Fibroblast of lung (primary cell): ENCODE measurements around the gene SNCG. TPM values are rescaled to one million over a fixed set of nuclear protein-coding genes. Genes with fewer than 3 reads are reported as not detected.

Experiments used
- DNase-seq, 2 donors: peaks; one replicate each; pipeline versions ENCODE4 v3.0.0 to v3.0.0-alpha.2; 2010; ENCODE audit warnings: low read depth in 2 of 2
- H2AFZ ChIP-seq: 2 replicates; pipeline ENCODE4 v1.5.1; 2012; ENCODE audit warnings: low read length, control low read depth, inconsistent platforms
- H3K27ac ChIP-seq: 2 replicates; pipeline ENCODE4 v1.5.1; 2011; ENCODE audit warnings: low read length, control low read depth; ENCODE audit not compliant: insufficient read depth
- H3K27me3 ChIP-seq: 2 replicates; pipeline ENCODE4 v1.5.1; 2011; ENCODE audit warnings: mild to moderate bottlenecking, low read length; ENCODE audit not compliant: control insufficient read depth, insufficient read depth
- H3K36me3 ChIP-seq: 2 replicates; pipeline ENCODE4 v1.5.1; 2011; ENCODE audit warnings: low read length; ENCODE audit not compliant: control insufficient read depth, insufficient read depth
- H3K4me1 ChIP-seq: 2 replicates; pipeline ENCODE4 v1.5.1; 2011; ENCODE audit warnings: low read length; ENCODE audit not compliant: control insufficient read depth, insufficient read depth; ENCODE audit errors: extremely low read depth
- H3K4me2 ChIP-seq: 2 replicates; pipeline ENCODE4 v1.5.1; 2011; ENCODE audit warnings: low read length, control low read depth; ENCODE audit not compliant: insufficient read depth; ENCODE audit errors: extremely low read depth
- H3K4me3 ChIP-seq, 4 experiments: fragments of 200-600 bp in 1 of 4; sonication (generic) in 1 of 4; replicated peaks in 1 of 4; 2 replicates each; pipeline ENCODE4 v1.5.1; 2011 to 2016; ENCODE audit warnings: low read length in 4 of 4, low read depth in 3 of 4, mild to moderate bottlenecking in 3 of 4, control low read depth in 2 of 4, inconsistent platforms in 1 of 4, mixed read lengths in 1 of 4; ENCODE audit not compliant: insufficient read depth in 1 of 4; ENCODE audit errors: control extremely low read depth in 1 of 4
- H3K79me2 ChIP-seq: 2 replicates; pipeline ENCODE4 v1.5.1; 2012; ENCODE audit warnings: mild to moderate bottlenecking, low read length, inconsistent platforms; ENCODE audit not compliant: control insufficient read depth, insufficient read depth
- H3K9ac ChIP-seq: 2 replicates; pipeline ENCODE4 v1.5.1; 2011; ENCODE audit warnings: mild to moderate bottlenecking, low read length, control low read depth; ENCODE audit not compliant: insufficient read depth
- H3K9me3 ChIP-seq: 2 replicates; pipeline ENCODE4 v1.5.1; 2012; ENCODE audit warnings: low read depth, low read length; ENCODE audit not compliant: control insufficient read depth, insufficient read depth
- H4K20me1 ChIP-seq: 2 replicates; pipeline ENCODE4 v1.5.1; 2011; ENCODE audit warnings: low read length; ENCODE audit not compliant: control insufficient read depth, insufficient read depth; ENCODE audit errors: extremely low read depth
- CTCF ChIP-seq, 2 donors: IDR thresholded peaks in 1 of 2; conservative IDR thresholded peaks in 1 of 2; 1 replicate in 1 of 2; 2 replicates in 1 of 2; pipeline ENCODE4 v1.5.1; 2011 to 2012; ENCODE audit warnings: low read length in 2 of 2, control low read depth in 1 of 2, inconsistent platforms in 1 of 2, low read depth in 1 of 2, mild to moderate bottlenecking in 1 of 2
- EZH2 ChIP-seq: IDR thresholded peaks from 2 replicates; pipeline ENCODE4 v1.5.1; 2012; ENCODE audit warnings: low read length, control low read depth, mild to moderate bottlenecking; ENCODE audit errors: missing control alignments
- polyA plus RNA-seq, 2 donors: library from polyadenylated mRNA; depleted of rRNA in 1 of 2; stranded (reverse) in 1 of 2; unstranded in 1 of 2; fragments of >200 nt; gene quantifications; 2 replicates each; pipeline ENCODE4 v1.2.1, GENCODE V29; 2011 to 2012; ENCODE audit warnings: missing spikeins in 1 of 2
- total RNA-seq: library from RNA; depleted of rRNA; stranded (reverse); fragments of >200 nt; gene quantifications from 2 replicates; pipeline ENCODE4 v1.2.1, GENCODE V29; 2014

Gene SNCG
- total and polyA plus RNA-seq, 2 donors (not counting 1 experiment from before 2014, with no cell fraction given) = 21.3 to 34.4 TPM

- no peaks in the 10 kb centered on the region for H3K27me3 ChIP-seq
Observed at GRCh38 chr10:86955501-86956194, 2.8 kb upstream of the SNCG start.

DNA sequence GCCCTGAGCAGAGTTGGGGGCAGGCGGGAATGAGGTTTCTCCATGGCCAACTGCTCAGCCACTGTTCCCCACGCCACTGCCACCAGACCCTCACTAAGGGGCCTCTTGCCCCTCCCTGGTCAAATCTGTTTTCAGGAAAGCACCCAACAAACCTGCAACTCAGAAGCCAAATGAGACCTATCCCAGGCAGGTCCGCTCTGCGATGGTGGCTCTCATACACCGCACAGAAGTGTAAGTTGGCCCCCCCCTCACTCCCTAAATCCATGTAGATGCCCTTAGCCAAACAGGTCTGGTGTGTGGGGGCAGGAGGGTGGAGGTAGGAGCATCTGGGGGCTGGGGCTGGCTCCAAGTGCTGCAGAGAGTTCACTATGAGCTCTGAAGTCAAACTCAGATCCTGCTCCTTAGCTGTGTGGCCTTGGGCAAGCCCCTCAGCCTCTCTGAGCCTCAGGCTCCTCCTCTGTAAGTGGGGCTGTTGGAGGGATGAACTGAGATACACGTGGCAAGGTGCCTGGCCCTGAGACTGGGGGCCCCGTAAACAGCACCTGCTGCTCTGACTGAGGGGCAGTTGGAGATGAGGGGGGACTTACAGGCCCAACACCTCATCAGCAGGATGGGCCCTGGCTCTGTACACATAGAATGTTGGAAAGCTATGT lies 2.1 kb upstream of the SNCG start:
- Histone ChIP-seq H3K9ac (no peak overlapping the region), H3K79me2 (no peaks in the 10 kb centered on the region), H3K36me3 (no peaks in the 10 kb centered on the region), H3K27me3 (no peaks in the 10 kb centered on the region), H2AFZ (no peak overlapping the region), H3K4me3 (no peak overlapping the region), H4K20me1 (no peaks in the 10 kb centered on the region), H3K27ac (no peak overlapping the region), H3K9me3 (no peaks in the 10 kb centered on the region), H3K4me1 (peaks cover 20% of the 10 kb centered on the region), H3K4me2 (no peak overlapping the region)
- DNase-seq = no peak
- TF ChIP-seq EZH2 (no peak), CTCF (conservative IDR thresholded peaks at IDR 0.05 in 1 of 2, IDR thresholded peaks at IDR 0.05 in 1 of 2; ENCODE audit: low read depth in 1 of 2, low read length in 2 of 2) (no peak)

More at GRCh38 chr10:86955501-86956194, 2.8 kb upstream of the SNCG start:
- H3K9me3 ChIP-seq = no peaks in the 10 kb centered on the region
- no peak overlapping the region for H3K4me2 ChIP-seq
- TF ChIP-seq EZH2 = no peak
- no peak for TF ChIP-seq CTCF (conservative IDR thresholded peaks at IDR 0.05 in 1 of 2, IDR thresholded peaks at IDR 0.05 in 1 of 2; ENCODE audit: low read depth in 1 of 2, low read length in 2 of 2)
- H3K9ac ChIP-seq = no peak overlapping the region
- no peak for DNase-seq
- H3K27ac ChIP-seq = no peak overlapping the region
- H3K79me2 ChIP-seq = no peaks in the 10 kb centered on the region
- H2AFZ ChIP-seq = no peak overlapping the region
- H3K4me3 ChIP-seq = no peak overlapping the region
- no peaks in the 10 kb centered on the region for H4K20me1 ChIP-seq
- H3K36me3 ChIP-seq = no peaks in the 10 kb centered on the region
- H3K4me1 ChIP-seq = peaks cover 17% of the 10 kb centered on the region

GRCh38 chr10:86956848-86957448 lies 1.5 kb upstream of the SNCG start:
- Histone ChIP-seq H3K4me1 (peaks cover 21% of the 10 kb centered on the region), H3K36me3 (no peaks in the 10 kb centered on the region), H3K4me3 (no peak overlapping the region), H3K27me3 (no peaks in the 10 kb centered on the region), H3K9me3 (no peaks in the 10 kb centered on the region), H3K9ac (no peak overlapping the region), H4K20me1 (no peaks in the 10 kb centered on the region), H3K4me2 (no peak overlapping the region), H2AFZ (no peak overlapping the region), H3K27ac (no peak overlapping the region), H3K79me2 (no peaks in the 10 kb centered on the region)
- TF ChIP-seq CTCF (conservative IDR thresholded peaks at IDR 0.05 in 1 of 2, IDR thresholded peaks at IDR 0.05 in 1 of 2; ENCODE audit: low read depth in 1 of 2, low read length in 2 of 2) = no peak
- TF ChIP-seq EZH2 = no peak
- DNase-seq = no peak
